ENCODE data around the gene POU2AF3.

The POU2AF3 gene

DNA sequence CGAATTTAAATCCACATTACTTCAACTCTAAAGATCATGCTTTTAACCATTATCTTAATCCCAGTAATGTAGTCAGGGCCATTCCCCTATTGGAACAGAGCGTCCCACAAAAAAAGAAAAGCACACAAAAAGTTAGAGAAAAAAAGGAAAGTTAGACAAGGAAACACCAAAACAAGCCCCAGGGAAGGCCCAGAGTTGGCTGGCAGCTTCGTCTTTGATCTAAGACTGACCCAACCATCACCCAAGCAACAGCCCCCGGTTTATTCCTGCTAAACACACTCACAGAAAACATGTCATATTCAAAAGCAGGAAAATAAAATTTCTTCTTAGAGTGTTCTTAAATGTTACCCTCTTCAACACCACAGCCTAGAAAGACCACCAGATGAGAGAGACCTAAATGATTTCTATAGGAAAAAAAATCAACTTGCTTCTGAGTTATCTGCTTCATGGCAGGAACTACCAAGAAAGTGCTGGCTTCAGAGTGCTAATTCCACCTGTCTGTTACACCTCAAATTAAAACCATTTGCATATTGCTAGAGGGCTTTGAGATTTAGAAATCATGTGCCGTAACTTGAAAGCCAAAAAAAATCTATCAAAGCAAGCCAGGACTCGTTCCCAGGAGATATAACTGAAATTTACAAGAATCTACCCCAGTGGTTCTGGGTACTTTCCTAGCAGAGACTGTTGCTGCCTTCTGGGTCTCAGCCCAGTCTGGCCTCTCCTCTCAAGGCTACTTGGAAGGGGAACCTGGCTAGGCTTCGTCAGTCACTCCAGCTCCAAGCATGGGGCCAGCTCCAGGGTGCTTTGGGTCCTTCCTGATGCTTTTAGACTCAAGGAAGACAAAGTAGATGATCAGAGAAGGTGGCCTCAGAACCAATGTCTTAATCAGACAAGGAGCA, 31.2 kb downstream of the POU2AF3 start:
- DNase-seq (ENCODE audit: low spot score), result no peak

DNA sequence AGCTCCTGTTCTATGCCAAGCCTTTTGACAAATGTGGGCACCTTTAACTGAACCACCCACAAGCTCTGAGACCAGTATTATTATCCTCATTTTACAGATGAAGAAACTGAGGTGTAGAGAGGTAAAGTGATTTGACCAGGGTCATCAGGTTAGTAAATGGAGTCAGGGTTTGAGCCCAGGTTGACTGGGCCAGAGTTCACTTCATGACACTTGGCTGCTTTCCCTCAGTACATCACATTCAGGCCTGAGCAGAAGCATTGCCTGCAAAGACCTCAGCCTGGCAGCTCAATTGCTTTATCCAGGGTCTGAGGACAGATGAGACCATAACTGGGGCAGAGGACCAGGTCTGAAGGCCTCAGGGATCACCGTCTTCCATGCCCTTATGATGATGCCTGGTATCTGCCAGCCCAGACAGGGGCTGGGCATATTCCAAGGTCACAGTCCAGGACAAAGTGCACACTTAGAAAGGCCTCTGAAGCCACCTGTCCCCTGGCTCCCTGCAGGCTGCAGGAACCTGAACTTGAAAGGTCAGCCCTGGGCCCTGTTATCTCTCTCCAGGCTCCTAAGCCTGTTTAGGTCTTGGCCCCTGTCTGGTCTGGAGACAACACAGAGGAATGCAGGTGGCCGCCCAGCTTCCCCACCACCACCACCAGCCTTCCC, 32.0 kb downstream of the POU2AF3 start:
- DNase-seq (ENCODE audit: low spot score), result no peak

DNA sequence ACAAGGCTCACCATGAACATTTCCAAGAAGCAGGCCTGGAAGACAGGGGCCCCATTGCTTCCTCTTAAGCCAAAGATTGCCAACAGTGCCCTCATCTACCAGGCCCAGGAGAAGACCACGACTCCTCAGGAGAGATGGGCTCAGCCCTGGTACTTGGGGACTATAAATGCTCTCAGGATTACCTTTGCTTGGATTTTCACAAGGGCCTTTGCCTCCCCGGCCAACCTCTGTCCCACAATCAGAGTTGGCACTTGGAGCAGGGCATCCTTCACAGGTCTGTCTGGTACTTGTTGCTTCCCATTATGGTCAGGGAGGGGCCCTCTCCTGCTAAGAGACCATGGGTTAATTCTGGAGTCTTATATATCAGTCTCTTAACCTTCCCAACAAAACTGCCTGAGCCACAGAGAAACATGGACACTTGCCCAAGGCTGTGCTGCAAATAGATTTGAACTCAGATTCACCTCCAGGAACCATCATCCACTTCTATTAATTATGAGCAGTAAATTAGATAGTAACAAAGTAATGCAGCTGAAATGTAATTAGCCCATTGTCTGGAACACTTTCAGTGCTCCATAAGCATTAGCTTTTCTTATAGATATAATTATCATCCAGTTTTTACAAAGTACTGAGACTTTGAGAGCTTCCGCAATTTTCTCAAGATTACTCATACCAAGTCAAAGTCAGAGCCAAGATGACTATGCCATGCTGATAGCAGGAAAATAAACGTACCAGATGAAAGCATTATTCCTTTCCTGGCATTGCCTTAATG, 33.5 kb downstream of the POU2AF3 start:
- no peak for DNase-seq (ENCODE audit: low spot score)

DNA sequence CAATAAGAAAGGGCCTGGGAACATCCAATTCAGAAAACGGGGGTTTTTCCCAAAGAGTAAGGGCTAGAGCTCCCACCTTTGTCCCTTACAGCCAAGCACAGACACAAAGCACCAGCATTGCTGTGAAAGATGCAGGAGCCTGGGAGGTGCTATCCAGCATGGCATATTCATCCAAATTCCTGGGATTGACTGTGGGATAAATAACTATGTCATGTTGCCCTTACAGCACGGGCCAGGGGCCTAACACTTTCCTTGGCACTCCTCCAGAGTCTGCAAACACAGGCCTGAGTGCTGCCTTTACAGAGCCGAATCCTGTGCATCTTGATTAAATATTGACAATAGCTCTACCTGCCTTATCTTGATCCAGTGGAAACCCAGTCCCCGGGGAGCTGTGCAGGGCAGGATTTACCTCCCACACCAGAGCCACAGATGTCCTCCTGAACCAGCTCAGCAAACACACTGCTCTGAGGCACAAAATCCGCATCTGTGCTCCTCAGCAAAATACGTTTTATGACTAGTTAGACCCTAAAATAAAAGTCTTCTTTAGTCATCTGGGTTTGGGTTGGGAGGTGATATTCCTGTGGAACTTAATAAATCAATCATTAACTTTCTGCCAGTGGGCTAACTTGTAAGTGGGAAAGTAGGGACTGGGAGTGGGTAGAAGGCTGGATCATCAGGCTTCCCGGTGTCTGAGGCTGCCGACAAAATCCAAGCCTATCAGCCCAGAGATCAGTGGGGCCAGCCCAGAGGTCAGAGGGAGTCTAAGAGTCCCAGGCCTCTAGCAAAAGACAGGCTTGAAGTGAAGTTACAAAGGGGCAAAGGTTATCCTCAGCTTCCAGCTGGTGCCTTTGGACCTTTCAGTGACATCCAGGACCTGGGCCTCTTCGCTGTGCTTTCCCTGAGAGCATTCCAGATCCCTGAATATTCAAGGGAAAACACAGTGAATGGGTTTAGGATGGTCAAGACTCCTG, 36.5 kb downstream of the POU2AF3 start:
- no peak for DNase-seq (ENCODE audit: low spot score)

DNA sequence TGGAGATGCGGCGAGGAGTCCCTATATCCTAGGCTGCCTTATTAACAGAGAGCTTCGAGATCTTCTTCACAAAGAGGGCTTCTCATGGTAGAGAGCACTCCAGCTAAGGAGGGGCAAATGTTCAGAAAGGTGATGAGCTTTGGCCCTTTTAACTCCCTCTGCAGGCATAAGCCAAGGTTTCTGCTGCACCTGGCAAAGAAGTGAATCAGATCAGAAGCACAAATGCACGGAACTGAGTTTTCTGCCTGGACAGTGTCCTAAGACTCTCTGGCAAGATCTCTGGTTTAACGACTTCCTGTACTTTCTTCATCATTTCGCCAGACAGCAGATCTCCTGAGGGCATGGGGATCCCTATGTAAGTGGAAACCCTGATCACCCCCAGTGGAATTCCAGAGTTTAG, 37.2 kb downstream of the POU2AF3 start:
- DNase-seq (ENCODE audit: low spot score), result no peak

DNA sequence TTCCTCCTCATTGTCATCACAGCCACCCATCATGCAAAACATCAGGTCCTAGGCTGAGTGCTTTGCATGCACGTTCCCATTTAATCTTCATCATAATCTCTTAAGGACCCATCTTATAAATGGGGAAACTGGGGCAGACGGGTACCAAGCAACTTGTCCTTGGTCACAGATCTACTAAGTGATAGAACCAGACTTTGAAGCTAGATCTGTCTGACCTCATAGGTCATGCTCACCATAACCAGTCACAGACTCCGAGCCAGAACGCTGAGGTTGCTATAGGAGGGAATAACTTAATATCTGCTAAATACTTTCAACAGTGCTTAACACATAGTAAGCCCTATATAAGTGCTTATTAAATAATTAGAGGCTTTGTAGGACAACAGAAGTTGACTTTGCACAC, 37.7 kb downstream of the POU2AF3 start:
- DNase-seq (ENCODE audit: low spot score), result no peak

DNA sequence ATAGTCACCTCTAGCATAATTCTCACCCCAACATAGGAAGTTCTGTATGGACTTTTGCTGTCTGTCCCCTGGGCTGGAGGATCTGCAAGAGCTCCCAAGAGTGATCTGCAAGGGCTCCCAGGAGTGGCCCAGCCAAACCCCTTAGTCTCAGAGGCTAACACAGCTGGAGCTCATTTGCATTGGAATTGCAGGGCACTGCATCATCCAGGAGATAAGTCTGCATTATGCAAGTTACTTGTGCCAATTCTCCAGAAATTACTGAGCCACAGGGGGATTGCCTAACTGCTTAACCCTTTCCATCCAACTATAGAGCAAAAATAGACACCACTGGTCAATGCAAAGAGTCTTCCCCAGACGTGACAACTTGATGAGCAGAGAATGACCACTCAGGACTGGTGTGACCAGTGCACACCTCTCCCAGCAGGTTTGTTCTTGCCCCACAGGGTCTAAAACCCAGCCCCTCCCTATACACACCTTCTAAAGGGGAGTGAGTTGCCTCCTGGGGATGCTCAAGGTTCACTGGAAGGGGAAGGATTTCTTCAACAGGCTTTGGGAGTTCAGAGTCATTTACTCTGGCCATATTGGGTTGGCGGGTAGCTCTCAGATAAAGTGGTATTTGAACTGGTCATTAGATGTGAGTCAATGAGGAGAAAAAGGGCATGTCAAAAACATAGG, 38.4 kb downstream of the POU2AF3 start:
- DNase-seq (ENCODE audit: low spot score), result no peak

DNA sequence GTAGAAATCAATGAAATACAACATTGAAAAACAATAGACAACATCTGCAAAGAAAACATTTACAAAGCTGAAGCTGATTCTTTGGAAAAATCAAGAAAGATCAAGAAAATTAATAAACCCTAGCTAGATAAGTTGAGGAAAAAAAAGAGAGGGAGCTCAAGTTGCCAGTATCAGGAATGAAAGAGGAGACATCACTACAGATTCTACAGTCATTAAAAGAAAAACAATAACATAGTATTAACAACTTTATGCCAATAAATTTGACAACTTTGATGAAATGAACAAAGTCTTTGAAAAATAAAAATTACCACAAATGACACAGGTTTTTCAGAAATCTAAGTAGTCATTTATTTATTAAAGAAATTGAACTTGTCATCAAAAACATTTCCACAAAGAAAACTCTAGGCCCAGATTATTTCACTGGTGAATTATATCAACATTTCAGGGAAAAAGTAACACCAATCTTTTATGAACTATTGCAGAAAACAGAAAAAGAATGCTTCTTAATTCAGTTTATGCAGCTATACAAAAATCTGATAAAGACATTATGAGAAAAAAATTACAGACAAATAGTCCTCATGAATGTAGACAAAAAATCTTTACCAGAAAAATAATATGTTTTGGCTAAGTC, 41.5 kb downstream of the POU2AF3 start:
- no peak for DNase-seq (ENCODE audit: low spot score)

DNA sequence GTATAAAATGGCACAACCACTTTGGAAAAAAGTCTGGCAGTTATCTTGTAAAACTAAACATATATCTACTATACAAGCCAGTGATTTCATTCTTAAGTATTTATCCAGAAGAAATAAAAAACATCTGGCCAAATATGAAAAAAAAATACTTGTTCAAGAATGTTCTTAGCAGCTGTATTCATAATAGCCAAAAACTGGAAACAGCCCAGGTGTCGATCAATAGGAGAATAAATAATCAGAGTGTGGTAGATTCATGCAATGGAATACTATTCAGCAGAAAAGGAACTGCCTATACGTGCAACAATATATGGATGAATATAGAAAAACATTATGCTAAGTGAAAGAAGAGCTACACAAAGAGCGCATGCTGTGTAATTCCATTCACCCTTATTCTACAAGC, 44.0 kb downstream of the POU2AF3 start:
- DNase-seq (ENCODE audit: low spot score), result no peak

DNA sequence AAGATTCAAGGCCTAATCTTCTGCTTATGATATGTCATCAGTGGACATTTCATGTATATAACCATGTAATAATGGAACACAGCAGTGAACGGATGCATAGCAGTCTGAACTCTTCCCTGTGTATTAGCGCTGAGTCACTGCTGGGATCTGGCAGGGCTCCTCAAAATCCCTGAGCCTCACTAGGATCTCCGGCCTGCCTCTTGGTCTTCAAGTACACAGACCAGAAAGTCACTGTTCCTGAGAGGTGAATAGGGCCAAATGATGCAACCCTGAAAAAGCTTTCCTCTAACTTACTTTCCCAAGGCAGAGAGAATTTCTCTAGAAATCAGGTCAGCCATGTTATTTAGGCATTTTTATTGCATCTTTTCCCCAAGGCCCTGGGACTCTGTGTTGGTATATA, 45.7 kb downstream of the POU2AF3 start:
- DNase-seq (ENCODE audit: low spot score), result no peak

DNA sequence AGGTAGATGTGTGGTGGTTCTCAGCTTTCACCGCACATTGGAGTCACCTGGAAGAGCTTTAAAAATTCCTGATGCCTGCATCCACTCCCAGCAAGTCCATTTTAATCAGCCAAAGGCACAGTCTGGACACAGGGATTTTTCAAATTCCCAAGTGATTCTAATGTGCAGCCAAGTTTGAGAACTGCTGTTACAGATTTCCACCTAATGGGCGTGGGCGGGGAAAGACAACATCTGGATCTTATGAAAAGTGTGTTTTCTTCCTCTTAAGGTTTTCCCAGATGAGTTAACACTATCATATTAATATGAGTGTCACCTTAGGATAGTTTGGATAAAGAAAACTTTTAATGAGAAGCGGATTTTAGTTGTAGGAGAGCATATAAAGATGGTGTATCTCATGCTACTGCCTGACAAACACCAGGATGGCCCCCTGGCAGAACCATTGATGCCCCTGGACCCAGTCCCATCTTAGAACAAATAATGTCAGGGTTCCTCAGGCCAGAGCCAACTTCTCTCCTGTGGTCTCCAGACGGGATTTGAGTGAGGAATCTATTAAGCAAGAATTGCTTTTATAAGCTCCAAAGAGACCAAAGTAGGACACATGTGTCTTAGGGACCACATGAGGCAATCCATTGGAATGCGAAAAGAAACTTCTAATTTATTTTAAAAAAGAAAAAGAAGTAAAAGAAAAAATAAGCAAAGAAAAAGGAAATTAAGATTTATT, 48.8 kb downstream of the POU2AF3 start:
- DNase-seq (ENCODE audit: low spot score), result no peak

DNA sequence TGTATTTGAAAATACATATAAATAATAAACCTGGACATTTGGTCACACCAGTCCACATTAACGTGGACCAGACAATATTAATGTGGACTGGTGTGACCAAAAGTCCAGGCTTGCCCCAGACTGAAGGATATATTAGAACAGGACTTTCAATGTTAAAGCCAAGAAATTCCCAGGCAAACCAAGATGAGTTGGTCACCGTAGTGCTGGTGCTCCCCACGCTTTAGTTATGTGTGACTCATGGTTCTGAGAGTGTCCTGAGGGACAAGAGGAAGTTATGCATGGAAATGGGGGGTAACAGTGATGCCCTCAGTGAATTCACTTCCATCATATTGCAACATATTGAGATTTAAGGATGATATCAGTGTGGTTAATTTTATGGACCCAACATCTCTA, 49.4 kb downstream of the POU2AF3 start:
- DNase-seq (ENCODE audit: low spot score), result no peak

DNA sequence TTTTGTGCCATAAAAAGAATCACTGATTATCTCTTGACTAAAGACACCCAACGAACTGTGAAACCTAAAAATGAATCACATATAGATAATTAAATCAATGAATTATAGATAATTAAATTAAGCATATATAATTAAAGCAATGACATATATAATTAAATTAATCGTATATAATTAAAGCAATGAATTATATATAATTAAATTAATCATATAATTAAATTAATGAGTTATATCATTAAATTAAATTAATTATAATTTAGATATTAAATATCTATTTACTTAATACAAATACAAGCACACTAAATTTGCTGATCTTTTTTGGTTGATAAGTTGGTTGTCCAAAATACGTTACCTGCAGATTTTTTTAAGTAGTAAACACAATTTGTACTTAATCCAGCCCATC, 49.8 kb downstream of the POU2AF3 start:
- DNase-seq (ENCODE audit: low spot score), result no peak

DNA sequence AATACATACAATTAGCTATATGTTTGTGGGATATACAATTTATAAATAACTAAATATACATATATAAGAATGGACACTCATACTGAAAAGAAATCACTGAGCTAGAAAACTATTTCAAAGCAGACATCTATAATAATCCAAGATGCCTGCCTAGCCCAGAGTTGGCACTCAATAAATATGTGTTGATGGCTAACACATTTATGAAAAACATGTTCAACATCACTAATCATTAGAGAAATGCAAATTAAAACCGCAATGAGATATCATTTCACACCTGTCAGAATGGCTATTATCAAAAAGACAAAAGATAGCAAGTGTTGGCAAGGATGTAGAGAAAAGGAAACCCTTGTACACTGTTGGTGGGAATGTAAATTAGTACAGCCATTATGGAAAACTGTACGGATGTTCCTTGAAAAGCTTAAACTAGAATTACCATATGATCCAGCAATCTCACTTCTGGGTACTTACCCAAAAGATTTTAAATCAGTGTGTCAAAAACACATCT, 50.9 kb downstream of the POU2AF3 start:
- DNase-seq (ENCODE audit: low spot score), result no peak

DNA sequence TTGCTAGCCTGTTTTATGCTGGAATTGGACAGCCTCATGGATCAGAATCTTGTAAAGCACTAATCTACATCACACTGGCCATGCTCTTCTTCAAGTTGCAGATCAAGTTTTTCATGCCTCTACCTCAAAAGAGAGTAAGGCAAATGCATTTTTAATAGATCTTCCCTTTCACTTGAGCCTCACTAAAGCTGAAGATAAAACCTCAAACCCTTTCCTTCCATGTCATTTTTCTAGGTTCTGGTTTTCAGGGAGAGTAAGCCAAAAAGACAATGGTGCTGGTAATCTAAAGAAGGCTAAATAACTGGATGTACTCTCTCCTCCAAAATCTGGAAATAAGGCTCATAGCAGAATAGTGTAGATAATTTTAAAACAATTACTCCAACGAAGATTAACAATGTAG, 52.5 kb downstream of the POU2AF3 start:
- no peak for DNase-seq (ENCODE audit: low spot score)

DNA sequence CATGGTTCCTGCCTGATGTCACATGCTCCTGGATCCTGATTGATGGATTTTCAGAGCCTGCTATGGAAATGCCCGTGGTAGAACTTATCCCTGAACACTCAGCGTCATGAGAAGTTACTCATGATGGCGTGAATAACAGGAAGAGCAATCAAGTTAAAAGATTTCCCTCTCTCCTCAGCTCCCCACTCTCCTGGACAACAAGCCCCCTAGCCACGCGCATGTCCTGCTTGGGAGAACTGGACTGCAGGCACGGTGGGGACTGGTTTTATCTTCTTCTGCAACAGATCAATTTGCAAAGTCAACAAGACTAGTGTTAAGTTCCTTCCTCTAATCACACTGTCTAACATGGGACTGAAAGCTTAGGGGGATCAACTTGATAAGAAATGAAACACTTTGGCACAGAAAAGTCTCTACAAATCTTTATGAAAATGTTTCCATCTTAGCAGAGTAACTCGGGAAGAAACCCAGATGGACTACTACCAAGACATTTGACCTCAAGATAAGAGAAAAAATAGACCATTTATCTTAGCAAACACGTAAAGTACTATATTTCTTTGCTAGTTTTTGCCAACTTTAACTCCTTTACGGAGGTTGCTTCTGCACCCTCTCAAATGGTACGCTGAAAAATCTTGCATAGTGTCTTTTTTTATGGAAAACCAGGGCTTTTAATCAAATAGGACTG, 53.2 kb downstream of the POU2AF3 start:
- no peak for DNase-seq (ENCODE audit: low spot score)

DNA sequence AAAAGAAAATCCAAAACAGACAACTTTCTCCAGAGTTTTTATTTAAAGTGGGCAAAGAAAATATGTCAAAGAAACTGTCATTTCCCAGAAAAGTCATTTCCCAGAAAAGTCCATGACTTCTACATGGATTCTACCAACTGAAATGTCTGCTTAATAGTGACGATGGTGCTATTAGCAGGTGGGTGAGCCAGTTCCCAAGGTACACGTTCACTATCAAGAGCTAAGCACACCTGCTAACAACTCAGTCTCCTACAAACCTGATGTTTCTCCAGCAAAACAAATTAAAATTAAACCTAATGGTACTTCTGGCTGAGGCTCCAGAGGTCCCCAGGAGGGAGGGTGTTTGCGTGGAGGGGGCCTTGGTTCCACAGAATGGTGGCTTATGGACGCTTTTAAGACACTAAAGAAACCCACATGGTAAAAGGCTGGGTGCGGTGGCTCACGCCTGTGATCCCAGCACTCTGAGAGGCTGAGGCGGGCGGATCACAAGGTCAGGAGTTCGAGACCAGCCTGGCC, 53.9 kb downstream of the POU2AF3 start:
- DNase-seq (ENCODE audit: low spot score), result no peak

DNA sequence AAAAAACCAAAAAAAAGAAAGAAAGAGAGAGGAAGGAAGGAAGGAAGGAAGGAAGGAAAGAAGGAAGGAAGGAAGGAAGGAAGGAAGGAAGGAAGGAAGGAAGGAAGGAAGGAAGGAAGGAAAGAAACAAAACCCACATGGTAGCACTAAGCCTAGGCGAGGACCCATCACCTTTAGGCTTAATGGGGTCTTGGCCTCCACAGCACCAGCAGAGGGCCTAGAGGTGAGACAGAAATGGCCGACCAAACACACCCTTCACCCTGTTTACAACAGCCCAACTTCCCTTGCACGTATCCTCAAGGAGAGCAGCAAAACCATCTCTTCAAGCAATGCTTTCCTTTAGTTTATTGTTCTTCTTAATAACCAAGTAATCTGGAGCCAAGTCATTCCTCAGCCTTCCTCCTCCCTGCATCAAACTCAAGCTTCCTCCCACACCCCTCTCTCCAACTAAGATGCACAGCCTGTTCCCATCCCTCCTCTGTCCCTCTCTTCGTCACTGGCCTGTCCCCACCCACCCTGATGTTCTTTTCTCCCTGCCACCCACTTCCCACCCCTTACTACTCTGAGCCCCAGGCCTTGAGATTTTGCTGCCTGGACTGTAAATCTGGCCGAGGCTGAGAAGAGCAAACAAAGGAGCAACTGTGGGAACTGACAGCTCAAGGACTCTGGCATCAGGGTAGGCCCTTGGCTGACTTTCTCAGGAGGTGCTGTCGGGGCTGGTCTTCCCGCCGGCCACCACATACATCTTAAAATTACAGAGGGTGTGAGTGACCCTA, 54.8 kb downstream of the POU2AF3 start:
- no peak for DNase-seq (ENCODE audit: low spot score)
